Panc1 (cell line): Measurements from ENCODE around the gene MTNR1B.

Experiments
- CTCF ChIP-seq: fragments of 450-650 bp; IDR thresholded peaks from 2 replicates; pipeline ENCODE4 v1.5.1; 2017; ENCODE audit warnings: mild to moderate bottlenecking
- REST ChIP-seq, 2 experiments: IDR thresholded peaks; 2 replicates each; pipeline ENCODE4 v1.6.1; 2011 to 2012; ENCODE audit warnings: low read depth in 2 of 2, control low read depth in 1 of 2, low read length in 1 of 2, mild to moderate bottlenecking in 1 of 2, moderate library complexity in 1 of 2; ENCODE audit not compliant: insufficient read depth in 1 of 2

- TF ChIP-seq CTCF (no peak), REST (IDR thresholded peaks at IDR 0.05; ENCODE audit: insufficient read depth in 1 of 2, low read depth in 2 of 2, low read length in 1 of 2) (no peak)
These were observed 7.2 kb downstream of the MTNR1B start for GRCh38 chr11:92976681-92977080.
